Measurements from ENCODE around the gene NOB1.
"Not testable (repeated sequence)": the region's sequence is repeated elsewhere in the genome, so short reads cannot be mapped to it uniquely, and the experiment has no call there.

Gene NOB1

GRCh38 chr16:69761983-69762813 is 7.5 kb upstream of the NOB1 start, which contains the start of gene WWP2:
Gene WWP2 (plus strand): TSS chr16:69762332. CDS start chr16:69787011, 24,679 bp downstream.
- peaks cover 24% of the 10 kb centered on the region for H3K4me1 ChIP-seq (ENCODE audit: insufficient read depth, low read length)
- peak within 1 kb of the TSS; percentile 75 for H3K9ac ChIP-seq (ENCODE audit: low read depth, low read length)
- no peaks in the 10 kb centered on the region for H3K9me3 ChIP-seq (ENCODE audit: insufficient read depth, low read length, severe bottlenecking)
- ATAC-seq (ENCODE audit: insufficient read depth, low read depth): peak; percentile 88
- no peaks in the 10 kb centered on the region for H3K27me3 ChIP-seq (ENCODE audit: insufficient read depth, low read length, poor library complexity)
- H3K27ac ChIP-seq (ENCODE audit: low read length): peak within 1 kb of the TSS; percentile 85
- peak within 1 kb of the TSS; percentile 92 for H2AFZ ChIP-seq (ENCODE audit: low read depth, low read length)
- H3K4me2 ChIP-seq (ENCODE audit: insufficient read depth, low read length): peak within 1 kb of the TSS; percentile 89
- H3K36me3 ChIP-seq (ENCODE audit: insufficient read depth, low read length): no peaks in the 10 kb centered on the region
- DNase-seq: peak; percentile 91
- no peaks in the 10 kb centered on the region for H4K20me1 ChIP-seq (ENCODE audit: insufficient read depth, low read length)
- H3K79me2 ChIP-seq (ENCODE audit: insufficient read depth, low read length): peaks cover 8% of the 10 kb centered on the region; the same call in 1 of the 2 replicates
- TF ChIP-seq EZH2 (IDR thresholded peaks at IDR 0.05; ENCODE audit: borderline replicate concordance, low read depth, low read length, severe bottlenecking) (no peak), CTCF (IDR thresholded peaks at IDR 0.05; ENCODE audit: borderline replicate concordance, extremely low read depth, low read length, poor library complexity, severe bottlenecking) (no peak)
- H3K4me3 ChIP-seq (ENCODE audit: low read depth in 1 of 2, low read length in 2 of 2): peak within 1 kb of the TSS; percentile 69 to 84

- H3K4me3 ChIP-seq (ENCODE audit: low read depth in 1 of 2, low read length in 2 of 2); H3K36me3 ChIP-seq (ENCODE audit: insufficient read depth, low read length); H3K9me3 ChIP-seq (ENCODE audit: insufficient read depth, low read length, severe bottlenecking); DNase-seq; H3K27me3 ChIP-seq (ENCODE audit: insufficient read depth, low read length, poor library complexity); H3K4me2 ChIP-seq (ENCODE audit: insufficient read depth, low read length); H3K9ac ChIP-seq (ENCODE audit: low read depth, low read length); ATAC-seq (ENCODE audit: insufficient read depth, low read depth); H3K27ac ChIP-seq (ENCODE audit: low read length); H2AFZ ChIP-seq (ENCODE audit: low read depth, low read length); H4K20me1 ChIP-seq (ENCODE audit: insufficient read depth, low read length): not testable (repeated sequence)
- Histone ChIP-seq H3K79me2 (ENCODE audit: insufficient read depth, low read length) (peaks cover 26% of the 10 kb centered on the region), H3K4me1 (ENCODE audit: insufficient read depth, low read length) (peaks cover 33% of the 10 kb centered on the region)
Measured at GRCh38 chr16:69757375-69757774, 2.6 kb upstream of the NOB1 start.

- H3K4me2 ChIP-seq (ENCODE audit: insufficient read depth, low read length): no peak overlapping the region
- TF ChIP-seq EZH2 (IDR thresholded peaks at IDR 0.05; ENCODE audit: borderline replicate concordance, low read depth, low read length, severe bottlenecking) (no peak), CTCF (IDR thresholded peaks at IDR 0.05; ENCODE audit: borderline replicate concordance, extremely low read depth, low read length, poor library complexity, severe bottlenecking) (no peak)
- no peak overlapping the region for H3K4me3 ChIP-seq (ENCODE audit: low read depth in 1 of 2, low read length in 2 of 2)
Measured at GRCh38 chr16:69756705-69757104, 2.0 kb upstream of the NOB1 start.

GRCh38 chr16:69754143-69754468 is 620 bp downstream of the NOB1 start:
- TF ChIP-seq EZH2 (IDR thresholded peaks at IDR 0.05; ENCODE audit: borderline replicate concordance, low read depth, low read length, severe bottlenecking) (no peak), CTCF (IDR thresholded peaks at IDR 0.05; ENCODE audit: borderline replicate concordance, extremely low read depth, low read length, poor library complexity, severe bottlenecking) (no peak)
- Histone ChIP-seq H2AFZ (ENCODE audit: low read depth, low read length) (peak overlapping the region; percentile 97), H3K79me2 (ENCODE audit: insufficient read depth, low read length) (peaks cover 45% of the 10 kb centered on the region), H3K36me3 (ENCODE audit: insufficient read depth, low read length) (peaks cover 37% of the 10 kb centered on the region), H3K27ac (ENCODE audit: low read length) (peak overlapping the region; percentile 72), H3K27me3 (ENCODE audit: insufficient read depth, low read length, poor library complexity) (no peaks in the 10 kb centered on the region), H3K4me2 (ENCODE audit: insufficient read depth, low read length) (peak overlapping the region; percentile 82), H3K4me1 (ENCODE audit: insufficient read depth, low read length) (peaks cover 27% of the 10 kb centered on the region), H4K20me1 (ENCODE audit: insufficient read depth, low read length) (peaks cover 6% of the 10 kb centered on the region; the same call in 1 of the 2 replicates), H3K9me3 (ENCODE audit: insufficient read depth, low read length, severe bottlenecking) (no peaks in the 10 kb centered on the region), H3K9ac (ENCODE audit: low read depth, low read length) (peak overlapping the region; percentile 72), H3K4me3 (ENCODE audit: low read depth in 1 of 2, low read length in 2 of 2) (peak overlapping the region; percentile 45 to 78; a peak in 3 of 4 replicates)
- DNase-seq (no peak), ATAC-seq (ENCODE audit: insufficient read depth, low read depth) (no peak)

More at GRCh38 chr16:69756705-69757104, 2.0 kb upstream of the NOB1 start:
- Histone ChIP-seq H3K4me1 (ENCODE audit: insufficient read depth, low read length) (peaks cover 35% of the 10 kb centered on the region), H2AFZ (ENCODE audit: low read depth, low read length) (peak overlapping the region; percentile 45; the same call in 1 of the 2 replicates), H3K27ac (ENCODE audit: low read length) (no peak overlapping the region), H3K79me2 (ENCODE audit: insufficient read depth, low read length) (peaks cover 30% of the 10 kb centered on the region), H3K9ac (ENCODE audit: low read depth, low read length) (no peak overlapping the region), H3K9me3 (ENCODE audit: insufficient read depth, low read length, severe bottlenecking) (no peaks in the 10 kb centered on the region), H3K27me3 (ENCODE audit: insufficient read depth, low read length, poor library complexity) (no peaks in the 10 kb centered on the region), H4K20me1 (ENCODE audit: insufficient read depth, low read length) (peaks cover 6% of the 10 kb centered on the region; the same call in 1 of the 2 replicates), H3K36me3 (ENCODE audit: insufficient read depth, low read length) (peaks cover 13% of the 10 kb centered on the region)
- ATAC-seq (ENCODE audit: insufficient read depth, low read depth) (no peak), DNase-seq (no peak)
